HG03460 (cell line): ENCODE measurements around the gene PEX5.
"Not testable (repeated sequence)": the region's sequence is repeated elsewhere in the genome, so short reads cannot be mapped to it uniquely, and the experiment has no call there.

Experiments
- ATAC-seq: cut with Tn5 transposase; IDR thresholded peaks from one replicate; pipeline ENCODE4 v1.9.1; 2021; ENCODE audit not compliant: unreplicated experiment

Gene PEX5

DNA sequence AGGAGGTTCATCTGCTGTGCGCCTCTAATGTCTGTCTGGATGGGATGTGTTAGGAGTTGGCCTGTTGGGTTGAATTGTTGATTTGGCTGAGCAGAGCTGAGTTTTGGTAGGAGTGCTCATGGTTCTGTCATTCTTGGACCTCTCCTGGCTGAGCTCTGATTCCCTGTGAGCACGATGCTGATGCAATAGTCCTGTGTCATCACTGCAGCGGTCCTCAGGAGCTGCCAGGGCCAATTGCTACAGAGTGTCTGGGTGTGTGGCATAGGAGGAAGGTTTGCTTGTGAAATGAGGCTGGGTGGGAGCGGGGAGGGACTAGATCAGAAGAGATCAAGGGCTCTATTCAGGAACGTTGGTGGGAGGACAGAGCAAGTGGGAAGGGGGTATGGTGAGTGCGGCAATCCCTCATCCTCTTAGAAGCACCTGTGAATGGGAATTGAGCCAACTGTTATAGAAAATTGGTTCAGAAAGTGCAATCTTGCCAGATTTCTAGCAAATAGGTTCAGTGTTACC, 21.2 kb downstream of the PEX5 start:
- ATAC-seq = no peak

DNA sequence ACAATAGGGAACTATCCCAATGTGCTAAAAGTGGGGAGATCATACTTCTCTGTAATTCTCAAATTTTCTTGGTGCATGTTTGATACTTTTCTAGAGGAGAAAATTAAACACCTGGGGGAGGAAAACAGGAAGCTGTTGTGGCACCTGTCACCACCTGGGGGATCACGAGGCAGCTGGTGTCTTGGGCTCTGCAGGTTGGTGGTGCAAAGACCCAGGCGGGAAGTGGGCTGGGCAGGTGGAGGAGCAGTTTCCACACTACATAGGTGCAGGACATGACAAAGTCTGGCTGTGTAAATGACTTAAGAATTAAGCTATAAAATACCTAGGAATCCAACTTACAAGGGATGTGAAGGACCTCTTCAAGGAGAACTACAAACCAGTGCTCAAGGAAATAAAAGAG, 23.2 kb downstream of the PEX5 start:
- ATAC-seq = no peak

DNA sequence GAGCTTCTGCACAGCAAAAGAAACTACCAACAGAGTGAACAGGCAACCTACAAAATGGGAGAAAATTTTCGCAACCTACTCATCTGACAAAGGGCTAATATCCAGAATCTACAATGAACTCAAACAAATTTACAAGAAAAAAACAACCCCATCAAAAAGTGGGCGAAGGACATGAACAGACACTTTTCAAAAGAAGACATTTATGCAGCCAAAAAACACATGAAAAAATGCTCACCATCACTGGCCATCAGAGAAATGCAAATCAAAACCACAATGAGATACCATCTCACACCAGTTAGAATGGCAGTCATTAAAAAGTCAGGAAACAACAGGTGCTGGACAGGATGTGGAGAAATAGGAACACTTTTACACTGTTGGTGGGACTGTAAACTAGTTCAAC, 24.3 kb downstream of the PEX5 start:
- ATAC-seq = not testable (repeated sequence)

GRCh38 chr12:7217475-7218069, 28.1 kb downstream of the PEX5 start:
- no peak for ATAC-seq

DNA sequence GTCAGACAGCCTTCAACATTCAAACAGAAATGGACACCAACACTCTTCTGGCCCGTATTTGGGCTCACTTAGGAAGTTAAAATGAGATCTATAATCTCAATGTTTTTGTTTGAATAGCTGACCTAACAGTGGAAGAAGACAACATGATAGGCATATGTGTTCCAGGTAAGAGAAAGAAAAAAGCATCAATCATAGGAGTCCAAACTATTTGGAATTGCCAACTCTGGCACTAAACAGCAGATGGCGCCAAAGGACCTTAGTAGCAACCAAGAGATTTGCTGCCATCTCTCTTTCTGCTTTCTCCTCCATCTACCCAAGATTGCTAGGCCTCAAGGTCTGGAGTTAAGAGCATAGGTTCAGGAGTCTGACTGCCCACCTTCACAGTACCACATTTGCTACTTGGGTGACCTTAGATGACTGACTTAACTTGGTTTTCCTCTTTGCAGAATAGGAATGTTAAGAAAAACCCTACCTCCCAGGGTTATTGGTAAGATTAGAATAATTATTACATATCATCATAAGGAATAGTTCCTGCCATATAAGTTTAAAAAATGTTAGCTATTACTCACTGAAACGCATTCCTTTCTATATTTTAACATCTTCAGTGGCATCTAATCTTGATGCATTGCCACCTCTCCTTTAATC, 30.2 kb downstream of the PEX5 start:
- ATAC-seq = no peak

- ATAC-seq = no peak
Observed at GRCh38 chr12:7221486-7221885, 32.0 kb downstream of the PEX5 start.

- ATAC-seq = no peak
Observed at GRCh38 chr12:7229741-7230140, 40.3 kb downstream of the PEX5 start.

DNA sequence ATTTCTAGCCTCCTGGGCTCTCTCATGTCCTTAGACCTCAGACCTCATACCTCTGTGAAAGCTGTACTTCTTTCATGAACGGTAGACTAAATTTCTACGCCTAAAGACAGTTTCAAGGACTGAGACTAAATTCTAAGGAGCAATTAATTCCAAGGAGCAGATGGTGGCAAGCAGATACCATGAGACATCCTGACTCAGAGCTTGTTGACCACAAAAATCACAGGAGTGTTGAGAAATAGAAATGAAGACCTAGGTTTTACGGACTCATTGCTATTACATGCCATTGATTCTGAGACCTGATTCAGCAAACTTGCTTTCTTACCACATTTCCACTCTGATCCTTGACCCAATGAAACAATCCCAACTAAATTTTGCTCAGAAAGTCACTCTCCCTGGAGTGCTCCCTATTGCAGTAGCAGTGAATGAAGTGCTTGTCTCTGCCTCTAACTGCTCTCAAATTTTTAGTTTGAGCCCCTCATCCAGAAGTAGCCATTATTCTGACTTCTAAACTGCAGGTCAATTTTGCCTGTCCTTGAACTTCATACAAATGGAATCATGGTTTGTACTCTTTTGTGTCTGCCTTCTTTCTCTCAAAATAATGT, 52.0 kb downstream of the PEX5 start:
- no peak for ATAC-seq

DNA sequence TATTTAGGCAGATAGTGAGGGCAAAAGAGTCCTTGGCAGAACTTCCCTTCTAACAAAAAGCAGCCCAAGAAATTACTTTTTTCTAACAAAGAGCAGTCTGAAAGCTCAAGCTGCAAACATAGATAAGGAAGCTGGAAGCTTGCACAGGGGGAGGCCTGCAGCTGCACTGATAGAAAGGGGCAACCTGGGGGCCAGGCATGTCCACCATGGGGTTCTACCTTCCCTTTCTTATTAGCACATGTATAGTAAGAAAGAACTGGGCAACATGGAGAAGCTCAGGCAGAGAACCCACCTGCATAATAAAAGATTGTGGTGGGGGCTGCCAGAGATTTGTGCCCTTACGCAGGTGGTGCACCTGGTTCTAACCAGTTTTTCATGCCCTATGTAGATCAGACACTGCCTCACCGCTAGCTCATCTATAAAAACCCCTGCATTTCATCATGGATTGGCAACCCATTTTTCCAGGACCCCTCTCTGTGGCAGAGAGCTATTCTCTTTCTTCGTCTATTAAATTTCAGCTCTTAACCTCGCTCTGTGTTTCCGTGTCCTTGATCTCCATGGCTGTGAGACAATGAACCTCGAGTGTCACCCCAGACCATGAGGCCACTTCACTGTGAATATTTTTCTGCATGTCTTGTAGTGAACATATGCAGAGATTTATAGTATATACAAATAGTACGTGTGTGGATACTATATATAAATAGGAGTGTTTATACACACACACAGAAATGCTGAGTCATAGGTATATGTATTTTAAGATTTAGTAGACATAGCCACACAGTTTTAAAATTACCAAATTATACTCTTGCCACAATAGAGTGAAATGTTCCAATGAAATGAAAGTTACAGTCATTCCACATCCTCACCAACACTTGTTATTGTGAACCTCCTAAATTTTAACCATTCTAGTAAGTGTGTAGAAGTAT, 53.0 kb downstream of the PEX5 start:
- ATAC-seq = no peak

- ATAC-seq = not testable (repeated sequence)
Observed at GRCh38 chr12:7251328-7251996, 62.0 kb downstream of the PEX5 start.

- no peak for ATAC-seq
Observed at GRCh38 chr12:7259060-7259459, 69.6 kb downstream of the PEX5 start.
